ENCODE results near the gene HADHA.

DNA sequence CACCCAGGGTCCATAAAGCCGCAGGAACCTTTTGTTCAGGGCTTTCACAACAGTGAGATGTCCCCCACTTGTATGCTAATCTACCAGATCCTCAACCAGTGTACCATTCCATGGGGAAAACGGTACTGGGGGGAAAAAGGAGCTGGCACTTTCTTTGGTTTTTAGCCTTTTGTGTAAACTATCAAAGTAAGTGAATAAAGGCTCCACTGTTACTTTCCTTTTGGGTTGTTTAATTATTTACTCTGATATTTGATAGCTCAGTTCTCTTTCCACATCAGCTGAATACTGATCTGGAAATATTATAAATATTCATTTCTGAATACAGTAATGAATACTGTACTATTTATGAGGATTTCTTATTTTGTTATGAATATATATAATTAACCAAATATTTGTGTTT, 20.3 kb downstream of the HADHA start:
- TF ChIP-seq CTCF (conservative IDR thresholded peaks at IDR 0.05 in 1 of 2, IDR thresholded peaks at IDR 0.05 in 1 of 2; ENCODE audit: low read depth in 1 of 2, low read length in 2 of 2) (no peak), EZH2 (IDR thresholded peaks at IDR 0.05; ENCODE audit: low read length, missing control alignments) (no peak)
